ENCODE data around the gene RBP7.
A peak's percentile ranks its signal among the peaks of the same experiment; 100 is the strongest.

Gene RBP7

DNA sequence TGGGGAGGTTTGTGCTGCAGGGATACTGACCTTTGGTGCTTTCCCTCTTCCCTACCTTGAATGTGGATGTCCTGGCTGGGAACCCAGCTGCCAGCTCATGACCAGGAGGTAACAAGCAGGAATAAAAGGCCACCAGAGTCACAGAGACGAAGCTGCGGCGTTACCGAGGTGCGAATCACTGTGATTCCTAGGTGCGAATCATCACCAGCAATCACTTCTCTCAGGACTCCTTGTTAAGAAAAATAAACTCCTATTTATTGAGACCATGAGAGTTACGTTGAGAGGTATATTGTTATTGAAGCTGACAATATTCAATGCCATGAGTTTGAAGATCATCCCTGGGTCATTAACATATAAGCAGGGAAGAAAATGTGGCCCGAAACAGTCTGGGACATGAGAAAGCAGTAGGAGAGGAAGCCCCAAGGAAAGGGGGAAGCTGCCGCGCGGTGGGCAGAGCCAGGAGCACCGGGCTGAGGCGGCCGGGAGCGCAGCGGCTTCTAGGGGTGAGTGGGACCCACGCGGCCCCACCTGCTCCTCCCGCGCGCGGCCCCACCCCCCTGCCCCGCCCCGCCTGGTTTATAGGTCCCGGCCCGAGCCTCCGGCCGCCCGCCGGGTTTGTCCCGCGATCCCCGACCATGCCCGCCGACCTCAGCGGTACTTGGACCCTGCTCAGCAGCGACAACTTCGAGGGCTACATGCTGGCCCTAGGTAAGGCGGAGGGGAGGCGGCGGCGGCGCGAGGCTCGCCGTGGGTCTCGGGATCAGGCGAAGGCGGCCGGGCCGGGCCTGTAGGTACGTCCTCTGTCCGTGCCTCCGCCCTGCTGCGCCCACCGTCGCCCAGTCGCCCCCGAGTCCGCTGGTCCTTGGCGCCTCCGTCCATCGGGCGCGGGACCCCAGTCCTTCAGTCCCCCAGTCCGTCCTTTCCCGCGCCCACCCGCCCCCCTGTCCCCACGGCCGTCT, at the start of gene RBP7:
RBP7 (plus strand) TSS at position 605 of the 959 bp plus-strand sequence; CDS start at position 636, 31 bp downstream.
- no peak within 1 kb of the TSS for H3K4me2 ChIP-seq
- no peaks in the 10 kb centered on the region for H3K27me3 ChIP-seq
- no peaks in the 10 kb centered on the region for H3K36me3 ChIP-seq
- H4K20me1 ChIP-seq: no peaks in the 10 kb centered on the region
- H3K27ac ChIP-seq: no peak within 1 kb of the TSS
- no peak within 1 kb of the TSS for H3K9ac ChIP-seq
- peaks cover 47% of the 10 kb centered on the region for H3K9me3 ChIP-seq
- no peak within 1 kb of the TSS for H3K4me3 ChIP-seq
- no peaks in the 10 kb centered on the region for H3K4me1 ChIP-seq
- TF ChIP-seq Cebpa-rat (IDR thresholded peaks at IDR 0.05): no peak

DNA sequence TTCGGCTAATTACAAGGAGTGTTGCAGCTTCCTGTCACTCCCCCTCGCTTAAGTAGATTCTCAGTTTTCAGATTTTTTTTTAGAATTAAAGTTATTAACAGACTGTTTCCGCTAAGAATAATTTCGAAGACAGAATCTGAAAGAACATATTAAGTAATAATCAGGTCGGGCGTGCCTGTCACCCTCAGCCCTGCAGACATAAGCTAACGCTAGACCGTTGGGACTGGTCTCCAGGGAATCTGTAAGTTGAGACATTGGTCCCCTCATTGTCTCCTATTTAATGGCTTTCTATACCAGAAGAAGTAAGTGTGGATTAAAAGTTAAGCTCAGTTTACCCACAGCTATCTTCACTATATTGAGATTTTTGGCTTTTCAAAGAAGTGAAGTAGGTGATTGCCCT, 39.3 kb upstream of the RBP7 start:
- no peaks in the 10 kb centered on the region for H3K36me3 ChIP-seq
- no peak overlapping the region for H3K9ac ChIP-seq
- no peak overlapping the region for H3K4me3 ChIP-seq

GRCh38 chr1:9960011-9960410, 37.0 kb upstream of the RBP7 start:
- Histone ChIP-seq H3K9me3 (no peaks in the 10 kb centered on the region), H3K9ac (no peak overlapping the region), H3K27me3 (no peaks in the 10 kb centered on the region), H3K36me3 (no peaks in the 10 kb centered on the region), H3K27ac (0 out of 2 replicates have a peak overlapping the region, but pooled peaks have one; percentile 74), H4K20me1 (no peaks in the 10 kb centered on the region), H3K4me1 (peaks cover 21% of the 10 kb centered on the region), H3K4me3 (no peak overlapping the region), H3K4me2 (peak overlapping the region; percentile 89)
- no peak for TF ChIP-seq Cebpa-rat (IDR thresholded peaks at IDR 0.05)

More for the DNA sequence above, 39.3 kb upstream of the RBP7 start:
- H4K20me1 ChIP-seq: no peaks in the 10 kb centered on the region
- peaks cover 21% of the 10 kb centered on the region for H3K4me1 ChIP-seq
- no peaks in the 10 kb centered on the region for H3K27me3 ChIP-seq
- TF ChIP-seq Cebpa-rat (IDR thresholded peaks at IDR 0.05): no peak
- no peaks in the 10 kb centered on the region for H3K9me3 ChIP-seq
- H3K27ac ChIP-seq: no peak overlapping the region
- H3K4me2 ChIP-seq: no peak overlapping the region

DNA sequence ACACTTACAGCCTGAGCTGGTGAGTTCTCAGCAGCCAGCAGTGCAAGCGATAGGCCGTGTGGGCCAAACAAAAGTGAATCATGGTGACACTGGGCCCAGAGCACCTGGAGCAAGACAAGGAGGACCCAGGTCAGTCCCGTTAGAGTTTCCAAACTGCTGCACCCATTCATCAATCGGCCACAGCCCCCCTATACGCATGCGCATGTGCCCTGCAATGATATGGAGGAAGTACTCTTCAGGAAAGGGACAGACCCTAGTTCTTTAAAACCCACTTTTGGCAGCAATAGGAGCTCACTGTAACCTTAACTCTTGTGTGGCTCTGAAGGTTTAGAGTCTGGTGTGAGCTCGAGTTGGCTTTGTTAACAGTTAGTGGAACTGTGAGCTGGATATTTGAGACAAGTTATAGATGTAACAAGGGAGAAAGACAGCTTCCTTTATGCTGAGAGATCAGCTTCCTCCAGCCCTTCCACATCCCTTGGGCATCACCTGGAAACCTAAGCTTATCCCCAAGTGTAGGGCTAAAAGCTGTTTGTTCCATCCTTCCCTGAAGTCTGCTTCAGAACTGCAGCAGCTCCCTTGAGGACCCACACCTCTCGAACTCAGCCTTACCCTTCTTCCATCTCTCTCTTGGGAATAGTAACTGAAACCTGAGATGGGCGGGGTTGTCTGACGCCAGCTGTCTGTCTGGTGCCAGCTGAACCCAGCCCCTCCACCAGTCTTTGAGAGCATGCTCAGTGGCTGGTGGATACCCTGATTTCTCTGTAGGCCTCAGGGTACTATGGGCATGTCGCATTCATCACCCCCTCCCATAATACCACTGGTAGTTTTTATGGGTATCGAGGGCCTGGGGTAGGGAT, 36.1 kb upstream of the RBP7 start:
- peak overlapping the region; percentile 63 for H3K9ac ChIP-seq
- peak overlapping the region; percentile 74 for H3K27ac ChIP-seq
- peak overlapping the region; percentile 89 for H3K4me2 ChIP-seq

DNA sequence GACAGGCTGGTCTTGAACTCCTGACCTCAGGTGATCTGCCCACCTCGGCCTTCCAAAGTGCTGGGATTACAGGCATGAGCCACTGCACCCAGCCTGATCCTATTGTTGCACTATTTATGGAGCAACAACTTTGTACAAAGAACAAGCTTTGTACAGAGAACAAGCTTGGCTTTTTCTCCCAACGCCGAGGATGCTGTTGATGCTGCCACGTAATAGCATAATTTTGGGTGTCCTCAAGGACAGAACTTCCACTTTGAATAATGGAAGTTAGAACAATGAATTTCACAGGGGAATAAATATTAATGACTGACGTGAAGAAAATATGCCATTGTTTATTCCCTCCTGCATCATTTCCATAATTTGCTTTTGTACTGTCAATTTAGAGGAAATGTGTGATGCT, 12.8 kb upstream of the RBP7 start:
- no peaks in the 10 kb centered on the region for H3K4me1 ChIP-seq
- TF ChIP-seq Cebpa-rat (IDR thresholded peaks at IDR 0.05): no peak

More for the DNA sequence above, 36.1 kb upstream of the RBP7 start:
- H3K4me3 ChIP-seq: peak overlapping the region; percentile 42
- no peak for TF ChIP-seq Cebpa-rat (IDR thresholded peaks at IDR 0.05)
- H4K20me1 ChIP-seq: no peaks in the 10 kb centered on the region
- peaks cover 21% of the 10 kb centered on the region for H3K4me1 ChIP-seq
- no peaks in the 10 kb centered on the region for H3K36me3 ChIP-seq
- H3K9me3 ChIP-seq: no peaks in the 10 kb centered on the region
- H3K27me3 ChIP-seq: no peaks in the 10 kb centered on the region

GRCh38 chr1:9985001-9985400, 12.0 kb upstream of the RBP7 start:
- Histone ChIP-seq H4K20me1 (no peaks in the 10 kb centered on the region), H3K9me3 (no peaks in the 10 kb centered on the region), H3K9ac (no peak overlapping the region), H3K4me2 (no peak overlapping the region), H3K27ac (no peak overlapping the region), H3K27me3 (no peaks in the 10 kb centered on the region), H3K36me3 (peaks cover 27% of the 10 kb centered on the region), H3K4me1 (no peaks in the 10 kb centered on the region), H3K4me3 (no peak overlapping the region)
- TF ChIP-seq Cebpa-rat (IDR thresholded peaks at IDR 0.05): no peak

More for the DNA sequence above, 12.8 kb upstream of the RBP7 start:
- H3K36me3 ChIP-seq: peaks cover 27% of the 10 kb centered on the region
- no peak overlapping the region for H3K4me3 ChIP-seq
- no peaks in the 10 kb centered on the region for H3K27me3 ChIP-seq
- H4K20me1 ChIP-seq: no peaks in the 10 kb centered on the region
- no peaks in the 10 kb centered on the region for H3K9me3 ChIP-seq
- no peak overlapping the region for H3K27ac ChIP-seq
- H3K4me2 ChIP-seq: no peak overlapping the region
- H3K9ac ChIP-seq: no peak overlapping the region

GRCh38 chr1:9989773-9990172, 7.3 kb upstream of the RBP7 start:
- Histone ChIP-seq H3K9ac (no peak overlapping the region), H3K4me2 (no peak overlapping the region), H3K4me1 (no peaks in the 10 kb centered on the region), H3K4me3 (no peak overlapping the region), H3K27me3 (no peaks in the 10 kb centered on the region), H4K20me1 (no peaks in the 10 kb centered on the region), H3K36me3 (no peaks in the 10 kb centered on the region), H3K9me3 (no peaks in the 10 kb centered on the region), H3K27ac (no peak overlapping the region)
- TF ChIP-seq Cebpa-rat (IDR thresholded peaks at IDR 0.05): no peak

GRCh38 chr1:9990944-9991343, 6.1 kb upstream of the RBP7 start:
- Histone ChIP-seq H3K4me1 (no peaks in the 10 kb centered on the region), H3K9ac (no peak overlapping the region), H3K9me3 (0 out of 2 replicates have a peak, but pooled peaks cover 7% of the 10 kb centered on the region), H3K4me3 (no peak overlapping the region), H3K27ac (no peak overlapping the region), H3K4me2 (no peak overlapping the region), H3K36me3 (no peaks in the 10 kb centered on the region), H4K20me1 (no peaks in the 10 kb centered on the region), H3K27me3 (no peaks in the 10 kb centered on the region)
- TF ChIP-seq Cebpa-rat (IDR thresholded peaks at IDR 0.05): no peak

DNA sequence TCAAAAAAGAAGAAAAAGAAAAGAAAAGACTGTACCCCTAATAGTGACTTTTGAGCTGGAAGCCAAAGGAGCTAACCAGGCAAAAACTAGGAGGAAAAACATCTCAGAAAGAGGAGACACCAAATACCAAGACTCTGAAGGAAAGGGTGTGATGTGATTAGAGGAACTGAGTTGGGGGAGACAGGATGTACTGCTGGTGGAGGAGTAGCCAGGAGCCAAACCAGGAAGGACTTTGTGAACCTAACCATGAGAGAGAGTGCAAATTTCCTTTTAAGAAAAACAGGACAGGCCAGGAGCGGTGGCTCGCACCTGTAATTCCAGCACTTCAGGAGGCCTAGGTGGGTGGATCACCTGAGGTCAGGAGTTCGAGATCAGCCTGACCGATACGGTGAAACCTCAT, 4.1 kb upstream of the RBP7 start:
- H3K4me2 ChIP-seq: no peak overlapping the region
- H3K27ac ChIP-seq: no peak overlapping the region
- no peak overlapping the region for H3K9ac ChIP-seq
- H3K36me3 ChIP-seq: no peaks in the 10 kb centered on the region
- no peak for TF ChIP-seq Cebpa-rat (IDR thresholded peaks at IDR 0.05)
- H3K9me3 ChIP-seq: peaks cover 25% of the 10 kb centered on the region
- H3K4me3 ChIP-seq: no peak overlapping the region
- no peaks in the 10 kb centered on the region for H4K20me1 ChIP-seq
- no peaks in the 10 kb centered on the region for H3K4me1 ChIP-seq
- H3K27me3 ChIP-seq: no peaks in the 10 kb centered on the region

All from BLaER1 (cell line).